HG03060 (cell line): ENCODE results near the gene HSP90AB1.

ENCODE experiments used
- ATAC-seq: cut with Tn5 transposase; IDR thresholded peaks from one replicate; pipeline ENCODE4 v1.9.1; 2021; ENCODE audit warnings: low read depth, moderate number of reproducible peaks; ENCODE audit not compliant: unreplicated experiment

The HSP90AB1 gene

GRCh38 chr6:44278774-44279697 lies 32.1 kb downstream of the HSP90AB1 start:
- ATAC-seq, result no peak

- no peak for ATAC-seq
Observed at GRCh38 chr6:44284121-44284520, 37.2 kb downstream of the HSP90AB1 start.

GRCh38 chr6:44284867-44285266 lies 38.0 kb downstream of the HSP90AB1 start:
- no peak for ATAC-seq

GRCh38 chr6:44285552-44286284 lies 38.8 kb downstream of the HSP90AB1 start:
- ATAC-seq, result no peak

- ATAC-seq, result no peak
Observed at GRCh38 chr6:44286285-44286565, 39.3 kb downstream of the HSP90AB1 start.

GRCh38 chr6:44286747-44287146 lies 39.8 kb downstream of the HSP90AB1 start:
- no peak for ATAC-seq

GRCh38 chr6:44289726-44290260 lies 42.9 kb downstream of the HSP90AB1 start:
- no peak for ATAC-seq

GRCh38 chr6:44291841-44292240 lies 44.9 kb downstream of the HSP90AB1 start:
- no peak for ATAC-seq

GRCh38 chr6:44292661-44293365 lies 45.9 kb downstream of the HSP90AB1 start:
- ATAC-seq, result no peak

GRCh38 chr6:44294832-44295791 lies 48.2 kb downstream of the HSP90AB1 start:
- no peak for ATAC-seq

GRCh38 chr6:44297063-44298038 lies 50.5 kb downstream of the HSP90AB1 start:
- no peak for ATAC-seq

- no peak for ATAC-seq
Observed at GRCh38 chr6:44298055-44298803, 51.3 kb downstream of the HSP90AB1 start.

- ATAC-seq, result no peak
Observed at GRCh38 chr6:44298864-44299263, 52.0 kb downstream of the HSP90AB1 start.

- no peak for ATAC-seq
Observed at GRCh38 chr6:44300292-44300823, 53.5 kb downstream of the HSP90AB1 start.

- ATAC-seq, result no peak
Observed at GRCh38 chr6:44301106-44301505, 54.2 kb downstream of the HSP90AB1 start.

- no peak for ATAC-seq
Observed at GRCh38 chr6:44301782-44302564, 55.1 kb downstream of the HSP90AB1 start.

- ATAC-seq, result no peak
Observed at GRCh38 chr6:44302856-44303255, 56.0 kb downstream of the HSP90AB1 start.
